Mesenchymal stem cell (in vitro differentiated cells and primary cell): ENCODE data around the gene CPNE8.
A peak's percentile ranks its signal among the peaks of the same experiment; 100 is the strongest.

Source experiments
- DNase-seq: peaks from one replicate; pipeline ENCODE4 v3.0.0-alpha.2; 2013
- H2AFZ ChIP-seq: one replicate; pipeline ENCODE4 v1.6.1; 2013; ENCODE audit warnings: low read depth, mild to moderate bottlenecking, control low read depth, inconsistent platforms, low read length, moderate library complexity
- H2AK5ac ChIP-seq: 2 replicates; pipeline ENCODE4 v1.6.1; 2013; ENCODE audit warnings: low read length, moderate library complexity, mild to moderate bottlenecking, inconsistent platforms; ENCODE audit not compliant: severe bottlenecking
- H2BK120ac ChIP-seq: one replicate; pipeline ENCODE4 v1.6.1; 2013; ENCODE audit warnings: low read depth, mild to moderate bottlenecking, inconsistent platforms, low read length, moderate library complexity
- H2BK12ac ChIP-seq, 2 experiments: one replicate each; pipeline ENCODE4 v1.6.1; 2013; ENCODE audit warnings: inconsistent platforms in 2 of 2, low read length in 2 of 2, mild to moderate bottlenecking in 2 of 2, moderate library complexity in 2 of 2, control low read depth in 1 of 2
- H2BK15ac ChIP-seq: one replicate; pipeline ENCODE4 v1.6.1; 2013; ENCODE audit warnings: mild to moderate bottlenecking, low read depth, inconsistent platforms; ENCODE audit not compliant: poor library complexity, severe bottlenecking
- H2BK5ac ChIP-seq: 2 replicates; pipeline ENCODE4 v1.6.1; 2013; ENCODE audit warnings: low read depth, mild to moderate bottlenecking, low read length, control low read depth, inconsistent platforms; ENCODE audit not compliant: poor library complexity, severe bottlenecking
- H3K14ac ChIP-seq, 2 experiments: one replicate each; pipeline ENCODE4 v1.6.1; 2013; ENCODE audit warnings: inconsistent platforms in 2 of 2, low read length in 2 of 2, control low read depth in 1 of 2, mild to moderate bottlenecking in 1 of 2, moderate library complexity in 1 of 2
- H3K18ac ChIP-seq, 2 experiments: one replicate each; pipeline ENCODE4 v1.6.1; 2013; ENCODE audit warnings: inconsistent platforms in 2 of 2, low read length in 2 of 2, control low read depth in 1 of 2, low read depth in 1 of 2, mild to moderate bottlenecking in 1 of 2
- H3K23ac ChIP-seq, 2 experiments: one replicate each; pipeline ENCODE4 v1.6.1; 2013; ENCODE audit warnings: inconsistent platforms in 2 of 2, low read length in 2 of 2, mild to moderate bottlenecking in 2 of 2, moderate library complexity in 2 of 2, control low read depth in 1 of 2
- H3K27ac ChIP-seq: 2 replicates; pipeline ENCODE4 v1.5.1; 2013; ENCODE audit warnings: mild to moderate bottlenecking, moderate library complexity, low read length, control low read depth, inconsistent platforms; ENCODE audit not compliant: poor library complexity, severe bottlenecking
- H3K27me3 ChIP-seq, 2 experiments: 2 replicates each; pipeline versions ENCODE4 v1.6.1 to v1.7.0; 2013; ENCODE audit warnings: low read length in 2 of 2, mild to moderate bottlenecking in 2 of 2, moderate library complexity in 2 of 2, control low read depth in 1 of 2, inconsistent platforms in 1 of 2; ENCODE audit not compliant: control insufficient read depth in 1 of 2, insufficient read depth in 1 of 2
- H3K36me3 ChIP-seq, 2 experiments: 2 replicates each; pipeline versions ENCODE4 v1.6.1 to v1.7.0; 2013; ENCODE audit warnings: low read length in 2 of 2, control low read depth in 1 of 2, inconsistent platforms in 1 of 2, low read depth in 1 of 2, mild to moderate bottlenecking in 1 of 2; ENCODE audit not compliant: insufficient read depth in 2 of 2, control insufficient read depth in 1 of 2
- H3K4ac ChIP-seq, 2 experiments: one replicate each; pipeline ENCODE4 v1.6.1; 2013; ENCODE audit warnings: inconsistent platforms in 2 of 2, low read length in 2 of 2, mild to moderate bottlenecking in 2 of 2, moderate library complexity in 2 of 2, control low read depth in 1 of 2, low read depth in 1 of 2
- H3K4me1 ChIP-seq: 2 replicates; pipeline ENCODE4 v1.6.1; 2013; ENCODE audit warnings: low read depth, low read length, control low read depth; ENCODE audit not compliant: control insufficient read depth, insufficient read depth
- H3K4me2 ChIP-seq: 2 replicates; pipeline ENCODE4 v1.6.1; 2013; ENCODE audit warnings: low read length, mild to moderate bottlenecking, inconsistent platforms; ENCODE audit not compliant: poor library complexity, severe bottlenecking
- H3K4me3 ChIP-seq, 2 experiments: 2 replicates each; pipeline versions ENCODE4 v1.5.1 to v1.7.0; 2013; ENCODE audit warnings: low read length in 2 of 2, mild to moderate bottlenecking in 2 of 2, control low read depth in 1 of 2, low read depth in 1 of 2; ENCODE audit not compliant: insufficient read depth in 1 of 2
- H3K79me1 ChIP-seq: replicated peaks from 2 replicates; pipeline ENCODE4 v1.6.1; 2013; ENCODE audit warnings: mild to moderate bottlenecking, control low read depth, low read length, inconsistent platforms; ENCODE audit not compliant: poor library complexity, severe bottlenecking
- H3K9ac ChIP-seq: 2 replicates; pipeline ENCODE4 v1.7.0; 2013; ENCODE audit warnings: mild to moderate bottlenecking, low read length, moderate library complexity
- H3K9me3 ChIP-seq: 2 replicates; pipeline ENCODE4 v1.7.0; 2013; ENCODE audit warnings: mild to moderate bottlenecking, low read length; ENCODE audit not compliant: control insufficient read depth
- H4K8ac ChIP-seq: one replicate; pipeline ENCODE4 v1.6.1; 2013; ENCODE audit warnings: inconsistent platforms, mild to moderate bottlenecking, low read length, moderate library complexity
- H4K91ac ChIP-seq: one replicate; pipeline ENCODE4 v1.6.1; 2013; ENCODE audit warnings: mild to moderate bottlenecking, low read length, inconsistent platforms
- WGBS: methylation state at CpG from one replicate; pipeline ENCODE4 v1.1.7; 2013; ENCODE audit warnings: mixed read lengths; 5-methylcytosine and 5-hydroxymethylcytosine counted together

The CPNE8 gene

GRCh38 chr12:38912116-38912515 lies 6.7 kb upstream of the CPNE8 start:
- H3K4me2 ChIP-seq = no peak overlapping the region
- H3K4me3 ChIP-seq = no peak overlapping the region
- no peaks in the 10 kb centered on the region for H3K27me3 ChIP-seq
- no peaks in the 10 kb centered on the region for H3K9me3 ChIP-seq
- no peaks in the 10 kb centered on the region for H3K36me3 ChIP-seq
- H2BK5ac ChIP-seq = no peak overlapping the region
- H4K91ac ChIP-seq = no peak overlapping the region
- no peak overlapping the region for H2AFZ ChIP-seq
- H3K23ac ChIP-seq = no peak overlapping the region
- H4K8ac ChIP-seq = no peak overlapping the region
- H3K18ac ChIP-seq = no peak overlapping the region
- H3K9ac ChIP-seq = no peak overlapping the region
- 91% methylated on average over 4 of the region's 5 CpGs for WGBS
- no peak overlapping the region for H2AK5ac ChIP-seq
- DNase-seq = no peak
- no peaks in the 10 kb centered on the region for H3K4me1 ChIP-seq
- no peak overlapping the region for H3K14ac ChIP-seq
- H2BK15ac ChIP-seq = no peak overlapping the region
- no peaks in the 10 kb centered on the region for H3K79me1 ChIP-seq
- H2BK12ac ChIP-seq = no peak overlapping the region
- H3K4ac ChIP-seq = no peak overlapping the region
- no peak overlapping the region for H2BK120ac ChIP-seq
- no peak overlapping the region for H3K27ac ChIP-seq

- H3K36me3 ChIP-seq = no peaks in the 10 kb centered on the region
- H3K79me1 ChIP-seq = no peaks in the 10 kb centered on the region
- no peak overlapping the region for H3K18ac ChIP-seq
- no peaks in the 10 kb centered on the region for H3K27me3 ChIP-seq
- H3K9ac ChIP-seq = no peak overlapping the region
- no peak overlapping the region for H3K27ac ChIP-seq
- no peak overlapping the region for H4K8ac ChIP-seq
- H3K4ac ChIP-seq = no peak overlapping the region
- H3K4me3 ChIP-seq = no peak overlapping the region
- no peak overlapping the region for H2BK12ac ChIP-seq
- no peak overlapping the region for H2BK5ac ChIP-seq
- no peak overlapping the region for H3K14ac ChIP-seq
- H3K23ac ChIP-seq = no peak overlapping the region
- no CpG with 5 or more reads among the region's 1 CpG for WGBS
- H2BK15ac ChIP-seq = no peak overlapping the region
- H3K4me1 ChIP-seq = no peaks in the 10 kb centered on the region
- DNase-seq = no peak
- no peak overlapping the region for H4K91ac ChIP-seq
- H3K9me3 ChIP-seq = no peaks in the 10 kb centered on the region
- no peak overlapping the region for H2AK5ac ChIP-seq
- H2BK120ac ChIP-seq = no peak overlapping the region
- H2AFZ ChIP-seq = no peak overlapping the region
- no peak overlapping the region for H3K4me2 ChIP-seq
These were observed 6.2 kb upstream of the CPNE8 start for GRCh38 chr12:38911611-38912010.

GRCh38 chr12:38907201-38907923 lies 2.0 kb upstream of the CPNE8 start:
- Histone ChIP-seq H4K91ac (no peak overlapping the region), H2AK5ac (no peak overlapping the region), H3K23ac (no peak overlapping the region), H2BK120ac (no peak overlapping the region), H2BK5ac (no peak overlapping the region), H2BK15ac (no peak overlapping the region), H4K8ac (no peak overlapping the region), H3K4me3 (peak overlapping the region in 1 of 2 experiments; percentile 96), H3K27me3 (no peaks in the 10 kb centered on the region), H3K4ac (no peak overlapping the region), H3K14ac (no peak overlapping the region), H2BK12ac (no peak overlapping the region), H3K4me1 (peaks cover 7% of the 10 kb centered on the region), H3K4me2 (peak overlapping the region; percentile 98), H3K36me3 (no peaks in the 10 kb centered on the region), H3K27ac (peak overlapping the region; percentile 58), H3K79me1 (peaks cover 6% of the 10 kb centered on the region), H2AFZ (no peak overlapping the region), H3K9ac (peak overlapping the region; percentile 98), H3K9me3 (no peaks in the 10 kb centered on the region), H3K18ac (no peak overlapping the region)
- WGBS = 75% methylated on average over 4 of the region's 6 CpGs
- DNase-seq = no peak

- Histone ChIP-seq H2BK120ac (peak overlapping the region; percentile 54), H3K9ac (peak overlapping the region; percentile 98), H2BK5ac (no peak overlapping the region), H3K36me3 (no peaks in the 10 kb centered on the region), H3K18ac (peak overlapping the region; percentile 89 to 96), H3K4ac (peak overlapping the region in 1 of 2 experiments; percentile 69), H3K79me1 (peaks cover 6% of the 10 kb centered on the region), H4K8ac (peak overlapping the region; percentile 90), H3K27me3 (no peaks in the 10 kb centered on the region), H4K91ac (peak overlapping the region; percentile 68), H2AK5ac (no peak overlapping the region), H2AFZ (peak overlapping the region; percentile 85), H3K4me3 (peak overlapping the region; percentile 65 to 96), H2BK12ac (peak overlapping the region; percentile 9 to 32), H3K9me3 (no peaks in the 10 kb centered on the region), H2BK15ac (peak overlapping the region; percentile 97), H3K4me2 (peak overlapping the region; percentile 98), H3K14ac (peak overlapping the region in 1 of 2 experiments; percentile 67), H3K27ac (peak overlapping the region; percentile 63), H3K23ac (no peak overlapping the region), H3K4me1 (peaks cover 7% of the 10 kb centered on the region)
- WGBS = 2% methylated on average over 25 of the region's 36 CpGs
- DNase-seq = peak; percentile 95
These were observed 1.2 kb upstream of the CPNE8 start for GRCh38 chr12:38906482-38907200.
